B cell (primary cell): ENCODE results near the gene LRBA. TPM values are rescaled to one million over a fixed set of nuclear protein-coding genes. Genes with fewer than 3 reads are reported as not detected.

Experiments
- ATAC-seq: fragments of 200-7000 bp; cut with Tn5 transposase; one replicate; pipeline ENCODE4 v1.10.0; 2021; ENCODE audit warnings: low read depth, mild to moderate bottlenecking, moderate number of reproducible peaks, moderate library complexity
- CTCF ChIA-PET: fragments of 350-600 bp; sonication (Branson Sonifier 250); formaldehyde crosslinking; loops from one replicate; lab custom pipeline; 2021; ENCODE audit warnings: antibody characterized with exemption, inconsistent platforms; lab: Charles Lee
- POLR2A ChIA-PET: fragments of 350-600 bp; sonication (Branson Sonifier 250); formaldehyde crosslinking; loops from one replicate; lab custom pipeline; 2021; ENCODE audit warnings: antibody characterized with exemption; lab: Charles Lee
- DNase-seq: peaks from one replicate; pipeline ENCODE4 v3.0.0; 2013
- H2AFZ ChIP-seq: 2 replicates; pipeline ENCODE4 v1.6.1; 2012; ENCODE audit warnings: mild to moderate bottlenecking, low read depth, low read length; ENCODE audit not compliant: insufficient read depth, poor library complexity, severe bottlenecking
- H3K27ac ChIP-seq, 2 donors: 1 replicate in 1 of 2; 2 replicates in 1 of 2; pipeline ENCODE4 v1.5.1; 2012 to 2013; ENCODE audit warnings: low read length in 2 of 2, mild to moderate bottlenecking in 2 of 2, moderate library complexity in 1 of 2
- H3K27me3 ChIP-seq, 4 experiments: fragments of 200-600 bp in 1 of 4; sonication (generic) in 1 of 4; replicated peaks in 1 of 4; 1 replicate in 2 of 4; 2 replicates in 2 of 4; pipeline versions ENCODE4 v1.6.1 to v1.7.0; 2013 to 2016; ENCODE audit warnings: low read length in 3 of 4, mild to moderate bottlenecking in 2 of 4, mixed read lengths in 1 of 4, moderate library complexity in 1 of 4; ENCODE audit not compliant: insufficient read depth in 4 of 4, control insufficient read depth in 3 of 4; ENCODE audit errors: control extremely low read depth in 1 of 4
- H3K36me3 ChIP-seq, 2 experiments: replicated peaks in 1 of 2; 1 replicate in 1 of 2; 2 replicates in 1 of 2; pipeline versions ENCODE4 v1.6.1 to v1.7.1; 2013; ENCODE audit warnings: low read length in 1 of 2; ENCODE audit not compliant: insufficient read depth in 2 of 2, control insufficient read depth in 1 of 2; ENCODE audit errors: control extremely low read depth in 1 of 2, extremely low read depth in 1 of 2
- H3K4me1 ChIP-seq, 2 donors: fragments of 200-600 bp in 1 of 2; sonication (generic) in 1 of 2; 1 replicate in 1 of 2; 2 replicates in 1 of 2; pipeline versions ENCODE4 v1.5.1 to v1.6.1; 2013 to 2017; ENCODE audit warnings: low read length in 2 of 2; ENCODE audit not compliant: control insufficient read depth in 2 of 2, insufficient read depth in 2 of 2
- H3K4me2 ChIP-seq: replicated peaks from 2 replicates; pipeline ENCODE3; 2012; ENCODE audit warnings: mild to moderate bottlenecking, low read depth, low read length; ENCODE audit not compliant: poor library complexity, severe bottlenecking
- H3K4me3 ChIP-seq, 5 experiments: fragments of 200-600 bp in 1 of 5; sonication (generic) in 1 of 5; 1 replicate in 3 of 5; 2 replicates in 2 of 5; pipeline versions ENCODE4 v1.5.1 to v1.7.0; 2011 to 2016; ENCODE audit warnings: low read length in 4 of 5, mild to moderate bottlenecking in 4 of 5, low read depth in 2 of 5, control low read depth in 1 of 5, moderate library complexity in 1 of 5; ENCODE audit not compliant: insufficient read depth in 1 of 5; ENCODE audit errors: control extremely low read depth in 1 of 5, extremely low read depth in 1 of 5
- H3K79me2 ChIP-seq: fragments of 200-600 bp; sonication (generic); one replicate; pipeline ENCODE4 v1.6.0; 2016; ENCODE audit warnings: low read length; ENCODE audit not compliant: control insufficient read depth, insufficient read depth
- H3K9ac ChIP-seq: fragments of 200-600 bp; sonication (generic); 2 replicates; pipeline ENCODE4 v1.6.1; 2017; ENCODE audit warnings: mild to moderate bottlenecking, low read length, moderate library complexity
- H3K9me3 ChIP-seq, 3 donors: one replicate each; pipeline versions ENCODE4 v1.6.1 to v1.7.1; 2013; ENCODE audit warnings: low read length in 2 of 3; ENCODE audit not compliant: control insufficient read depth in 2 of 3, insufficient read depth in 1 of 3; ENCODE audit errors: control extremely low read depth in 1 of 3
- H4K20me1 ChIP-seq: 2 replicates; pipeline ENCODE4 v1.6.0; 2012; ENCODE audit warnings: mild to moderate bottlenecking, low read length; ENCODE audit not compliant: insufficient read depth, control insufficient read depth, poor library complexity, severe bottlenecking
- H3K27ac Mint-ChIP-seq: one replicate; pipeline ENCODE4 v1.8.0; 2021; ENCODE audit warnings: mixed read lengths
- H3K27me3 Mint-ChIP-seq: one replicate; pipeline ENCODE4 v1.8.0; 2021; ENCODE audit warnings: mixed read lengths
- H3K4me1 Mint-ChIP-seq: one replicate; pipeline ENCODE4 v1.8.0; 2021; ENCODE audit warnings: mixed read lengths
- H3K4me3 Mint-ChIP-seq: one replicate; pipeline ENCODE4 v1.8.0; 2021; ENCODE audit warnings: mixed read lengths
- H3K9me3 Mint-ChIP-seq: one replicate; pipeline ENCODE4 v1.8.0; 2022; ENCODE audit warnings: mixed read lengths; ENCODE audit not compliant: insufficient read depth
- EZH2 ChIP-seq: IDR thresholded peaks from 2 replicates; pipeline ENCODE4 v1.6.1; 2012; ENCODE audit warnings: borderline replicate concordance, low read depth, mild to moderate bottlenecking, moderate library complexity, low read length; ENCODE audit not compliant: insufficient read depth, poor library complexity, severe bottlenecking
- WGBS: methylation state at CpG from one replicate; pipeline ENCODE4 v1.1.5; 2013; ENCODE audit warnings: missing lambda C conversion rate; ENCODE audit not compliant: insufficient coverage; 5-methylcytosine and 5-hydroxymethylcytosine counted together
- intact Hi-C: fragments of 100-400 bp; cut with micrococcal nuclease; formaldehyde crosslinking; loops from one replicate; pipeline ENCODE4 v1.10.0; 2022
- polyA plus RNA-seq: library from polyadenylated mRNA; depleted of rRNA; stranded (reverse); fragments of >200 nt; gene quantifications from 2 replicates; pipeline ENCODE4 v1.2.3, GENCODE V29; 2012
- total RNA-seq, 2 donors: library from RNA; stranded (reverse); fragments of 120-200 nt in 1 of 2; gene quantifications; 1 replicate in 1 of 2; 2 replicates in 1 of 2; pipeline versions ENCODE4 v1.2.3 to v1.2.4, GENCODE V29; 2013 to 2022
- TF ChIP-seq, protein P1 (sequence below): fragments of 200-600 bp; IDR thresholded peaks from one replicate; pipeline ENCODE4 v1.8.0; 2022; ENCODE audit warnings: antibody characterized with exemption, mild to moderate bottlenecking

Gene LRBA
- total and polyA plus RNA-seq, 2 donors (not counting 1 experiment from before 2014, with no cell fraction given): 17.5 to 86.7 TPM

DNA sequence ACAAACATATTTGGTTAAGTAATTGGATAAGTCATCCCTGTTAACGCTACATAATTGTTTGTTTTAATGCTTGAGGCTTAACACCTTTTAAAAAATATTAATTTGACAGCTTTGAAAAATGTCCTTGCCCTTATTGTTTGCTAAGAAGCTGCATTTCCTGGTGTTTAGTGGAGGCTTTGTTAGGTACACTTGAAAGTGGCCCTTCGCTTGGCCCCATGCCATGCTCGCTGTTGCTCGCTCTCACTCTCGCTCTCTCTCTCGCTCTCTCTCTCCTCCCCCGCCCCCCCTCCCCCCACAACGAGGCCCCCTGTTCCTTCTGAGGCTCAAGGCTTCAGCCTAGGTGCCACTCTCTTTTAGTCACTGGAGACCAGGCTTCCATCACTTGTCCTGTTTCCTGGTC lies 797.3 kb downstream of the LRBA start:
- no peak for ATAC-seq
- CTCF ChIA-PET: interaction anchor here (0.6 to 2.0 kb wide), 3 partner anchors 9 to 241 kb away, joined by 3 to 10 read pairs (median 9); no protein-coding TSS in a partner anchor

DNA sequence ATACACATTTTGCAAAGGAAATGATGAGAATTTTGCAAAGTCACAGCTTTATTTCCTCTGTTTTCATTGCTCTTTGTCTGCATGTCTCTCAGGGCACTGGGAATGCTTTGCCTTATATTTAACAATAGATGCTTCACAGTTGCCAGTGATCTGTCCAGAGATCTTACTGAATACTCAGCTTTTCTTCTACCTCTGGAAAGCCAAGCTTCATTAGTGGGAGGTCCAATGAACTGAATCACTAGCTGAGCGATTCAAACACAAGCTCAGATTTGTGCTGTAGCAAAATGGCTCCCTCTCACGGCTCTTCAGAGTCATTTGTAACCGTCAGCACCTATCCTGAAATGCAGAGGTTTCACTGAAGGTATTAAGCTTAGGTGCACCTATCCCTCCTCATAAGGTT lies 797.9 kb downstream of the LRBA start:
- no peaks in the 10 kb centered on the region for H3K9me3 ChIP-seq
- no peaks in the 10 kb centered on the region for H3K36me3 ChIP-seq
- no peak overlapping the region for H3K4me2 ChIP-seq
- no peak overlapping the region for H2AFZ ChIP-seq
- no peak overlapping the region for H3K4me3 ChIP-seq
- ATAC-seq: no peak
- ChIA-PET CTCF (interaction anchor here (1.4 to 2.0 kb wide), 2 partner anchors 8 to 207 kb away, joined by 9 to 10 read pairs; no protein-coding TSS in a partner anchor), POLR2A (no interaction called here)
- intact Hi-C loops: no loop called here
- no peak overlapping the region for H3K27ac ChIP-seq
- peaks cover 0 to 6% of the 10 kb centered on the region in 2 donors for H3K4me1 ChIP-seq
- H3K27me3 Mint-ChIP-seq: no peaks in the 10 kb centered on the region
- H3K9ac ChIP-seq: no peak overlapping the region
- 80% methylated on average over 1 of the region's 3 CpGs for WGBS
- H3K4me3 Mint-ChIP-seq: no peak overlapping the region
- no peaks in the 10 kb centered on the region for H4K20me1 ChIP-seq
- H3K9me3 Mint-ChIP-seq: no peaks in the 10 kb centered on the region
- H3K79me2 ChIP-seq: no peaks in the 10 kb centered on the region
- DNase-seq: no peak
- H3K27ac Mint-ChIP-seq: no peak overlapping the region
- peaks cover 5% of the 10 kb centered on the region for H3K4me1 Mint-ChIP-seq
- H3K27me3 ChIP-seq: no peaks in the 10 kb centered on the region
- TF ChIP-seq, protein P1, sequence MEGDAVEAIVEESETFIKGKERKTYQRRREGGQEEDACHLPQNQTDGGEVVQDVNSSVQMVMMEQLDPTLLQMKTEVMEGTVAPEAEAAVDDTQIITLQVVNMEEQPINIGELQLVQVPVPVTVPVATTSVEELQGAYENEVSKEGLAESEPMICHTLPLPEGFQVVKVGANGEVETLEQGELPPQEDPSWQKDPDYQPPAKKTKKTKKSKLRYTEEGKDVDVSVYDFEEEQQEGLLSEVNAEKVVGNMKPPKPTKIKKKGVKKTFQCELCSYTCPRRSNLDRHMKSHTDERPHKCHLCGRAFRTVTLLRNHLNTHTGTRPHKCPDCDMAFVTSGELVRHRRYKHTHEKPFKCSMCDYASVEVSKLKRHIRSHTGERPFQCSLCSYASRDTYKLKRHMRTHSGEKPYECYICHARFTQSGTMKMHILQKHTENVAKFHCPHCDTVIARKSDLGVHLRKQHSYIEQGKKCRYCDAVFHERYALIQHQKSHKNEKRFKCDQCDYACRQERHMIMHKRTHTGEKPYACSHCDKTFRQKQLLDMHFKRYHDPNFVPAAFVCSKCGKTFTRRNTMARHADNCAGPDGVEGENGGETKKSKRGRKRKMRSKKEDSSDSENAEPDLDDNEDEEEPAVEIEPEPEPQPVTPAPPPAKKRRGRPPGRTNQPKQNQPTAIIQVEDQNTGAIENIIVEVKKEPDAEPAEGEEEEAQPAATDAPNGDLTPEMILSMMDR: no peak
- no peak for TF ChIP-seq EZH2

More for the DNA sequence above, 797.3 kb downstream of the LRBA start:
- H3K4me1 Mint-ChIP-seq: peaks cover 3% of the 10 kb centered on the region
- intact Hi-C loops: no loop called here
- no peak for DNase-seq
- H3K27ac Mint-ChIP-seq: no peak overlapping the region
- Histone ChIP-seq H2AFZ (no peak overlapping the region), H3K4me1 (peaks cover 0 to 4% of the 10 kb centered on the region in 2 donors), H3K9me3 (no peaks in the 10 kb centered on the region), H3K9ac (no peak overlapping the region), H4K20me1 (no peaks in the 10 kb centered on the region), H3K27me3 (no peaks in the 10 kb centered on the region), H3K4me2 (no peak overlapping the region), H3K4me3 (no peak overlapping the region), H3K27ac (no peak overlapping the region), H3K79me2 (no peaks in the 10 kb centered on the region), H3K36me3 (no peaks in the 10 kb centered on the region)
- WGBS: no CpG with 5 or more reads among the region's 8 CpGs
- H3K27me3 Mint-ChIP-seq: no peaks in the 10 kb centered on the region
- no peak overlapping the region for H3K4me3 Mint-ChIP-seq
- H3K9me3 Mint-ChIP-seq: no peaks in the 10 kb centered on the region
- TF ChIP-seq, protein P1: no peak
- TF ChIP-seq EZH2: no peak
- POLR2A ChIA-PET: no interaction called here
